VCaP (cell line): Measurements from ENCODE around the gene USP7.

Experiments
- H3K27ac ChIP-seq: fragments of 450-650 bp; 2 replicates; pipeline ENCODE4 v1.5.1; 2017
- TF ChIP-seq, protein P1 (sequence below): fragments of 450-650 bp; conservative IDR thresholded peaks from 2 replicates; pipeline ENCODE4 v1.5.1; 2017; ENCODE audit warnings: mild to moderate bottlenecking, moderate library complexity

USP7 gene

DNA sequence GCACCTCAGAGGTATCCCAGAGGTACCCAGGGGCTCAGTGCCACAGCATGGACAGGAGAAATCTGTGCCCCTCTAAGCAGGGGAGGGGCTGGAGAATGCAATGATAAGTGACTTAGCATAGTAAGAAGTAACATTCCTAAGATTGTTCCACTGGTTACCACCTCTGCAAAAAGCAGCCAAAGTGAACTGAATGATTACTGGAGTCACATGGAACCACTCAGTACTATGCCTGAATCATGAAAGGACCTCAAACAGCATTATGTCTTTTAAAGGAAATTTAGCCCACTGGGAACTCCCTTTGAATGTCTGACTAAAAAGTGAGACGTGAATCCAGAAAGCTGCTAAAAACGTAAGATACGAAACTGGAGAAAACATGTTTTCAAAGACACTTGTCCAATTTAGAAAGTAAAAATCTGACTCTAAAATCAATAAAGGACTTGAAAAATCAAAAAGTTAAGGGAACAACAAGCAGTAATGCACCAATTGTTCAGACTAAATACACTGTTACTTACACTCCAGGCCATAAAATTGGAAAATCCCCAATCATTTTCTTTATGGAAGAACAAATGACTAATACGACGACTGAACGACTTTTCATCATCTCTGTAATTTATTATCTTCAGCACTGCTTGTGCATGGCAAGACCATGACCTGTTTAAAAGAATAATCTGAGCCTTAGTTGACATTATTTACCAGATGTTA is 42.9 kb downstream of the USP7 start:
- H3K27ac ChIP-seq, result no peak overlapping the region
- TF ChIP-seq, protein P1, sequence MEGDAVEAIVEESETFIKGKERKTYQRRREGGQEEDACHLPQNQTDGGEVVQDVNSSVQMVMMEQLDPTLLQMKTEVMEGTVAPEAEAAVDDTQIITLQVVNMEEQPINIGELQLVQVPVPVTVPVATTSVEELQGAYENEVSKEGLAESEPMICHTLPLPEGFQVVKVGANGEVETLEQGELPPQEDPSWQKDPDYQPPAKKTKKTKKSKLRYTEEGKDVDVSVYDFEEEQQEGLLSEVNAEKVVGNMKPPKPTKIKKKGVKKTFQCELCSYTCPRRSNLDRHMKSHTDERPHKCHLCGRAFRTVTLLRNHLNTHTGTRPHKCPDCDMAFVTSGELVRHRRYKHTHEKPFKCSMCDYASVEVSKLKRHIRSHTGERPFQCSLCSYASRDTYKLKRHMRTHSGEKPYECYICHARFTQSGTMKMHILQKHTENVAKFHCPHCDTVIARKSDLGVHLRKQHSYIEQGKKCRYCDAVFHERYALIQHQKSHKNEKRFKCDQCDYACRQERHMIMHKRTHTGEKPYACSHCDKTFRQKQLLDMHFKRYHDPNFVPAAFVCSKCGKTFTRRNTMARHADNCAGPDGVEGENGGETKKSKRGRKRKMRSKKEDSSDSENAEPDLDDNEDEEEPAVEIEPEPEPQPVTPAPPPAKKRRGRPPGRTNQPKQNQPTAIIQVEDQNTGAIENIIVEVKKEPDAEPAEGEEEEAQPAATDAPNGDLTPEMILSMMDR, result no peak

DNA sequence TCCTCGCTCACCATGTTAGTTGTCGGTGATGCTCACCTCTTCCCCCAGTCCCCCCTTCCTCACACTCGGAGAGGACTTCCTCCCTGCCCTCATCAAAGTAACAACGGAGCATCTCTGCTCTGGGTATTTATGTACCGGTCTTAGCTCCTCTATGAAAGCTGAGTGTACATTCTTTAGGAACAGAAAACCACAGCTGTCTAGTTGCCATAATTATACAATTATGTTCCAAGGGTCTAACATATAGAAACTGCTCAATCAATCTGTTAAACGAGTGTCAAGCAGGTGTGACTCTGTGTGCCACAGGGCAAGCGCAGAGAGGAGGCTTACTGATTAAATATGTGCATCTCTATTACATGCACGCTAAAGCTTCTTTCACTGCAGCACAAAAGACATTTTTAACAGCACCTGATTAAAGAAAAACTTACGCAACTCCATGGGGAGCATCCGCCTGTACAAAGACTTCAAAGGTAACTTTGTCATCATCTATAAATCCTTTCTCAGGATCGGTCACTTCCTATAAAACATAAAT is 43.7 kb downstream of the USP7 start:
- TF ChIP-seq, protein P1, result no peak
- H3K27ac ChIP-seq, result no peak overlapping the region

DNA sequence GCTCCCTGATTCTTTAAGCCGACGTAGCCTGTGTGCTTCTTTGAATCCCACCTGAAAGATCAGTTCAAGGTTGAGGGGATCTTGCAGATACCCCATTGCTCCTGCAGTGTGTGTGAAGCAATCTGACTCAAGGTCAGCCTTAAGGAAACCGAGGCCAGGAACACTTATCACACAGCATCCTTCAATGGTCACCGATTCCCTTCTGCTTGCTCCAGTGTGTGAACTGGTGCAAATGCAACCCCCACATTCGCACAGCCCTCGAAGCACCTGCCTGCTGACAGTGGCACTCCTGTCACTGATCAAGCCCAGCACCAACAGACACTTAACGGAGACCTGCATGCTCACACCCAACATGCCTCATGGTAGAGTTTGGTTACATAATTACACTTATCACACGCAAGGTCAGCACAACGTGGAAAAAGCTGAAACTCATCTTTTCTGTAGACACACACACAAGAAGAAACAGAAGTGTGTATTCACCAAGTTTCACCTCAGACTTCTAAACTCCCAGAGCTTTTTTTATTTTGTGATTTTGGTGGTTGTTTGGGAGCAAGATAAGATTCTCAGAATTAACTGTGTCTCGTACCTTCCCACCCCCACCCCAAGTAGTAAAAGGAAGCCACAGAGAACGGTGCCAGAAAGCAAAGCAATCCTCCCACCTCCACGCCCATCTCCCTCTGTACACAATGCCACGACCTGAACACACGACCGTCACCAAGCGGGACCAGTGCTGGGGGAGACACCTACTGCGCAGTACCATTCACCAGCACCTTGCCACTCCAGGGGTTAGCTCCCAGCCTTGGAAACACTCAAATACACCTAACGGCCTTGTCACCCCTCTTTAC is 44.4 kb downstream of the USP7 start:
- no peak overlapping the region for H3K27ac ChIP-seq

DNA sequence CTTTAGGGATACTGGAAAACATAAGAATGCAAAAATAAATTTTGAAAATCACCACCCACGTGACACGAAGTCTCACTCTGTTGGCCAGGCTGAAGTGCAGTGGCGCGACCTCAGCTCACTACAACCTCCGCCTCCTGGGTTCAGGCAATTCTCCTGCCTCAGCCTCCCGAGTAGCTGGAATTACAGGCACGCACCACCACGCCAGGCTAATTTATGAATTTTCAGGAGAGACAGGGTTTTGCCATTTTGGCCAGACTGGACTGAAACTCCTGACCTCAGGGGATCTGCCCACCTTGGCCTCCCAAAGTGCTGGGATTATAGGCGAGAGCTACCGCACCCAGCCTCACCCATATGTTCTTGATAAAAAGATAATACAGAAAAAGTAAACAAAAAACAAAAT is 46.4 kb downstream of the USP7 start:
- peak overlapping the region; percentile 67; the same call in 1 of the 2 replicates for H3K27ac ChIP-seq

More for the DNA sequence above, 44.4 kb downstream of the USP7 start:
- TF ChIP-seq, protein P1, result no peak

DNA sequence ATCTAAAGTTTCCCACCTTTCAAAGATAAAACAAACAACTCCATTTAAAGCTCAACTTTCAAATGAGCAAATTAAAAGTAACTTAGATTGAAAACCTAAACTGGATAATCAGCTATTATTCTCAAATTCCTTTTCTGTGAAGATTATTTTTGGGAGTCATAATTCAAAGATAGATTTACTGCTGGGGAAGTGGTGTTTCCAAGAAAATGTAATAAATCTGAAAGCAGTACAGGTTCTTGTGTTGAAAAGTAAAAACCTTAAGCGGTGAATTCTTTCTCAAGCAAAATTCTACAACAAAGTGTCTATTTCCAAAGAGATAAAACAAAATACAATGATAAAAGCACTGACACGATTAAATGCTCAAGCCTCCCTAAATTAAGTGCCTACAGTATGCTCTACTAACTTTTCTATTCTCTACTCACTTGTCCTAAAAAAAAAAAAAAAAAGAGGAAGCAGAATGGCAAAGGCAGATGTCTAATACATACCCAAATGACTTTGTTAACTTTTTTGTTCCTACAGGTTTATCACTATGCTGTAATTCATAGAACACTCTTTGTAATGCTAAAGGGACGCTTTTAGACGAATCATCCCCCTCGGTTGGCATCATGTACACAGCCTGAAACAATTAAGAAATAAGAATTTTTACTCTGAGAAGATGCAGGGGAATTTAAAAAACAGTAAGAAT is 47.0 kb downstream of the USP7 start:
- peak overlapping the region; percentile 67 for H3K27ac ChIP-seq

DNA sequence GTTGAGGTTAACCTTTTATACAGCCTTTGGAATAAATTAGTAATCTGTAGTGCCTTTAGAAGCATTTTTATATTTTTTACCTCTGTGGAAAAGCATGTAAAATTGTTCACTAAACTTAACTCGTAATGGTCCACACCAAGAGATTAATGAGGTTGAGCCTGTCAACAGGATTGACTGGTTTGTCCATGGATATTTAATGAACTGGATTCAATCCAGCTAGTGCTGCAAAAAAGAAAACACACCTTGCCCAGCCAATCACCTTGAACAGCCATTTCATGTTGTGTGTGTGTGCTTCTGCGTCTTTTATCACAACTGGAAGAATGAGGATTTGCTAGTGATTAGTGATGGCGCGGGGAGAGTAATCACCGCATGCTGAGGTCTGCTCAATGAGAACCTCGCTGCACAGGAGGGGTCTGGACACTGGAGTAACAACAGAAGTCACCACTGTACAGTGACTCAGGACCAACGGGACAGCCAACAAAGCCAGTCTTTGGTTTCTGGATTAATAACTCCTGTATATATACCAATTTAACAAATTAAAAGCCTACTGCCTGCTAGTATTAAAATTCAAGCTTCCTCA is 47.9 kb downstream of the USP7 start:
- peak overlapping the region; percentile 67 for H3K27ac ChIP-seq
- TF ChIP-seq, protein P1, result no peak

More for the DNA sequence above, 47.0 kb downstream of the USP7 start:
- TF ChIP-seq, protein P1, result no peak

DNA sequence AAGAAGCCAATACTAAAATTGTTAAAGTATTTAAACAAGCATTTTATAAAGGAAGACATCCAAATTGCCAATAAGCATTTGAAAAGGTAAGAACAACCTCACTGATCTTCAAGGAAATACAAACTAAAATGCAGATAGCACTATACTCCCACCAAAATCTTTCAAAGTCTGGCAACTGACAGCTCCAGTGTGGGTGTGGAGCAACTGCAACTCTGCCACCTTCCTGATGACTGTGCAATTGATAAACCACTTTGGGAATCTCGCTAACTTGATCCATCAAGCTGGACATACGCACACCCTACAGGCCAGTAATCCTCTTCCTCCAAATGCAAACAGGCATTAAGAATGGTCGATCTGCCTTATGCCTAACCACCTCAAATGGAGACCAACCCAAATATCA is 49.6 kb downstream of the USP7 start:
- H3K27ac ChIP-seq, result no peak overlapping the region
- TF ChIP-seq, protein P1, result no peak
